AML-193 (cell line): ENCODE results near the gene NHSL1.

Experiments
- DNase-seq, 2 experiments: peaks; one replicate each; lab custom pipeline; 2025; lab: John Stamatoyannopoulos, UW

The NHSL1 gene

GRCh38 chr6:138493413-138493812, 5.9 kb downstream of the NHSL1 start:
- no peak for DNase-seq

- DNase-seq = no peak
Observed at GRCh38 chr6:138492871-138493270, 6.4 kb downstream of the NHSL1 start.

- no peak for DNase-seq
Observed at GRCh38 chr6:138492113-138492512, 7.2 kb downstream of the NHSL1 start.

GRCh38 chr6:138491017-138491416, 8.3 kb downstream of the NHSL1 start:
- DNase-seq = no peak

GRCh38 chr6:138489846-138490245, 9.4 kb downstream of the NHSL1 start:
- no peak for DNase-seq

GRCh38 chr6:138487102-138487604, 12.1 kb downstream of the NHSL1 start:
- DNase-seq = no peak

GRCh38 chr6:138486249-138487101, 12.8 kb downstream of the NHSL1 start:
- DNase-seq = no peak

GRCh38 chr6:138485586-138486248, 13.6 kb downstream of the NHSL1 start:
- no peak for DNase-seq

- DNase-seq = no peak
Observed at GRCh38 chr6:138485005-138485545, 14.2 kb downstream of the NHSL1 start.

- DNase-seq = no peak
Observed at GRCh38 chr6:138484018-138484731, 15.1 kb downstream of the NHSL1 start.

GRCh38 chr6:138482816-138483215, 16.5 kb downstream of the NHSL1 start:
- no peak for DNase-seq

GRCh38 chr6:138480279-138480949, 18.9 kb downstream of the NHSL1 start:
- DNase-seq = no peak

- no peak for DNase-seq
Observed at GRCh38 chr6:138477913-138478539, 21.3 kb downstream of the NHSL1 start.

GRCh38 chr6:138476116-138476515, 23.2 kb downstream of the NHSL1 start:
- DNase-seq = no peak

GRCh38 chr6:138473144-138473543, 26.1 kb downstream of the NHSL1 start:
- no peak for DNase-seq

- DNase-seq = no peak
Observed at GRCh38 chr6:138468320-138469015, 30.8 kb downstream of the NHSL1 start.

GRCh38 chr6:138467901-138468300, 31.4 kb downstream of the NHSL1 start:
- no peak for DNase-seq

GRCh38 chr6:138465007-138465645, 34.2 kb downstream of the NHSL1 start:
- DNase-seq = no peak

GRCh38 chr6:138464085-138464484, 35.2 kb downstream of the NHSL1 start:
- no peak for DNase-seq

GRCh38 chr6:138461647-138462046, 37.6 kb downstream of the NHSL1 start:
- no peak for DNase-seq
